Esophagus (tissue), 2 donors: ENCODE results near the gene MPL. TPM values are rescaled to one million over a fixed set of nuclear protein-coding genes. Genes with fewer than 3 reads are reported as not detected.

ENCODE experiments used
- H3K27ac ChIP-seq, 2 donors: one replicate each; pipeline ENCODE4 v1.5.1; 2013; ENCODE audit warnings: low read depth in 2 of 2, mild to moderate bottlenecking in 2 of 2, inconsistent platforms in 1 of 2, low read length in 1 of 2, moderate library complexity in 1 of 2
- H3K27me3 ChIP-seq, 2 donors: one replicate each; pipeline ENCODE4 v1.6.1; 2013; ENCODE audit warnings: low read length in 2 of 2, control low read depth in 1 of 2, mild to moderate bottlenecking in 1 of 2; ENCODE audit not compliant: insufficient read depth in 2 of 2, control insufficient read depth in 1 of 2
- H3K36me3 ChIP-seq, 2 donors: one replicate each; pipeline ENCODE4 v1.6.1; 2013; ENCODE audit warnings: low read length in 1 of 2; ENCODE audit not compliant: control insufficient read depth in 2 of 2, insufficient read depth in 2 of 2
- H3K4me1 ChIP-seq, 2 donors: one replicate each; pipeline ENCODE4 v1.6.1; 2013; ENCODE audit warnings: low read length in 1 of 2; ENCODE audit not compliant: control insufficient read depth in 2 of 2, insufficient read depth in 2 of 2
- H3K4me3 ChIP-seq, 2 donors: one replicate each; pipeline ENCODE4 v1.5.1; 2013; ENCODE audit warnings: low read length in 2 of 2, mild to moderate bottlenecking in 2 of 2, low read depth in 1 of 2, moderate library complexity in 1 of 2
- H3K9me3 ChIP-seq, 2 donors: one replicate each; pipeline ENCODE4 v1.6.1; 2013; ENCODE audit warnings: mild to moderate bottlenecking in 2 of 2, low read depth in 1 of 2, low read length in 1 of 2, moderate library complexity in 1 of 2; ENCODE audit not compliant: control insufficient read depth in 2 of 2, insufficient read depth in 1 of 2
- WGBS, 2 donors: extraction: QIAGEN DNeasy Blood & Tissue Kit; methylation state at CpG; one replicate each; pipeline ENCODE4 v1.1.7; 2013; 5-methylcytosine and 5-hydroxymethylcytosine counted together
- polyA plus RNA-seq, 2 donors: library from polyadenylated mRNA; stranded (reverse); fragments of 200-250 nt; gene quantifications; one replicate each; pipeline ENCODE4 v1.2.3, GENCODE V29; 2013
- donor health status: healthy with polysubstance abuse.
- donor health status: Bipolar disorder and iron deficiency.

Gene MPL
- polyA plus RNA-seq, 2 donors, result 0.06 TPM; not detected in 1

GRCh38 chr1:43360616-43361015 is 23.0 kb downstream of the MPL start:
- peaks cover 23 to 31% of the 10 kb centered on the region in 2 donors for H3K36me3 ChIP-seq
- no peaks in the 10 kb centered on the region for H3K9me3 ChIP-seq
- no peak overlapping the region for H3K4me3 ChIP-seq
- 67 to 71% methylated on average over 4 of the region's 4 CpGs for WGBS, 2 donors
- H3K4me1 ChIP-seq, result peaks cover 2 to 16% of the 10 kb centered on the region in 2 donors
- no peak overlapping the region for H3K27ac ChIP-seq
- H3K27me3 ChIP-seq, result no peaks in the 10 kb centered on the region

- peaks cover 23 to 31% of the 10 kb centered on the region in 2 donors for H3K36me3 ChIP-seq
- no peak overlapping the region for H3K27ac ChIP-seq
- H3K4me1 ChIP-seq, result peaks cover 8 to 26% of the 10 kb centered on the region in 2 donors
Measured at GRCh38 chr1:43363283-43363934, 25.8 kb downstream of the MPL start.

GRCh38 chr1:43363935-43364525 is 26.4 kb downstream of the MPL start:
- Histone ChIP-seq H3K4me3 (no peak overlapping the region), H3K27me3 (no peaks in the 10 kb centered on the region), H3K36me3 (peaks cover 23 to 31% of the 10 kb centered on the region in 2 donors), H3K27ac (no peak overlapping the region), H3K4me1 (peaks cover 12 to 27% of the 10 kb centered on the region in 2 donors), H3K9me3 (no peaks in the 10 kb centered on the region)
- 79 to 80% methylated on average over 5 of the region's 5 CpGs for WGBS, 2 donors

More at GRCh38 chr1:43363283-43363934, 25.8 kb downstream of the MPL start:
- Histone ChIP-seq H3K27me3 (no peaks in the 10 kb centered on the region), H3K9me3 (no peaks in the 10 kb centered on the region), H3K4me3 (no peak overlapping the region)
- WGBS, 2 donors, result 72 to 73% methylated on average over 9 of the region's 9 CpGs

GRCh38 chr1:43365678-43366077 is 28.1 kb downstream of the MPL start:
- H3K4me3 ChIP-seq, result peak overlapping the region; percentile 80 to 81
- H3K9me3 ChIP-seq, result no peaks in the 10 kb centered on the region
- H3K36me3 ChIP-seq, result peaks cover 23 to 29% of the 10 kb centered on the region in 2 donors
- peak overlapping the region; percentile 98 to 99 for H3K27ac ChIP-seq
- H3K27me3 ChIP-seq, result no peaks in the 10 kb centered on the region
- H3K4me1 ChIP-seq, result peaks cover 12 to 24% of the 10 kb centered on the region in 2 donors
- WGBS, 2 donors, result 69 to 74% methylated on average over 2 of the region's 2 CpGs

GRCh38 chr1:43366179-43366578 is 28.6 kb downstream of the MPL start:
- Histone ChIP-seq H3K36me3 (peaks cover 23 to 24% of the 10 kb centered on the region in 2 donors), H3K4me1 (peaks cover 12 to 20% of the 10 kb centered on the region in 2 donors), H3K9me3 (no peaks in the 10 kb centered on the region), H3K27me3 (no peaks in the 10 kb centered on the region), H3K27ac (peak overlapping the region; percentile 98 to 99), H3K4me3 (peak overlapping the region; percentile 80 to 81)
- 33 to 36% methylated on average over 11 of the region's 11 CpGs for WGBS, 2 donors

- Histone ChIP-seq H3K27ac (peak overlapping the region; percentile 98 to 99), H3K27me3 (no peaks in the 10 kb centered on the region), H3K4me1 (peaks cover 12 to 20% of the 10 kb centered on the region in 2 donors), H3K4me3 (peak overlapping the region; percentile 80 to 81), H3K9me3 (no peaks in the 10 kb centered on the region), H3K36me3 (peaks cover 23% of the 10 kb centered on the region in 2 donors)
- 8 to 14% methylated on average over 5 of the region's 5 CpGs for WGBS, 2 donors
Measured at GRCh38 chr1:43366601-43367025, 29.0 kb downstream of the MPL start.

- peaks cover 12 to 20% of the 10 kb centered on the region in 2 donors for H3K4me1 ChIP-seq
- no peaks in the 10 kb centered on the region for H3K9me3 ChIP-seq
- 1 to 3% methylated on average over 44 to 48 of the region's 48 CpGs for WGBS, 2 donors
- H3K4me3 ChIP-seq, result peak overlapping the region; percentile 80 to 81
- H3K27ac ChIP-seq, result peak overlapping the region; percentile 98 to 99
- H3K27me3 ChIP-seq, result no peaks in the 10 kb centered on the region
- H3K36me3 ChIP-seq, result peaks cover 23% of the 10 kb centered on the region in 2 donors
Measured at GRCh38 chr1:43367026-43367903, 29.6 kb downstream of the MPL start.

GRCh38 chr1:43367904-43368645 is 30.5 kb downstream of the MPL start, which contains the start of gene ELOVL1:
Gene ELOVL1, minus strand, starts transcription at chr1:43368011. Its CDS starts 2,402 bp downstream, at chr1:43365609.
- H3K27me3 ChIP-seq, result no peaks in the 10 kb centered on the region
- peak within 1 kb of the TSS; percentile 80 to 81 for H3K4me3 ChIP-seq
- H3K4me1 ChIP-seq, result peaks cover 9 to 20% of the 10 kb centered on the region in 2 donors
- H3K9me3 ChIP-seq, result no peaks in the 10 kb centered on the region
- peaks cover 19 to 20% of the 10 kb centered on the region in 2 donors for H3K36me3 ChIP-seq
- peak within 1 kb of the TSS; percentile 98 to 99 for H3K27ac ChIP-seq
- WGBS, 2 donors, result 0% methylated on average over 46 to 58 of the region's 58 CpGs

GRCh38 chr1:43368646-43369020 is 31.0 kb downstream of the MPL start:
- peak overlapping the region; percentile 5 to 80 for H3K4me3 ChIP-seq
- 15 to 18% methylated on average over 6 of the region's 6 CpGs for WGBS, 2 donors

More at GRCh38 chr1:43368646-43369020, 31.0 kb downstream of the MPL start:
- no peaks in the 10 kb centered on the region for H3K9me3 ChIP-seq
- H3K27me3 ChIP-seq, result no peaks in the 10 kb centered on the region
- peaks cover 14 to 18% of the 10 kb centered on the region in 2 donors for H3K36me3 ChIP-seq
- H3K27ac ChIP-seq, result peak overlapping the region; percentile 98 to 99
- H3K4me1 ChIP-seq, result peaks cover 9 to 22% of the 10 kb centered on the region in 2 donors
